DMS 273 treated with DMSO at 0.1 percent for 48 hours (cell line): ENCODE measurements around the gene MCM9.
"Not testable (repeated sequence)": the region's sequence is repeated elsewhere in the genome, so short reads cannot be mapped to it uniquely, and the experiment has no call there.

Experiments
- DNase-seq: peaks from one replicate; lab custom pipeline; 2025; lab: John Stamatoyannopoulos, UW

The MCM9 gene

GRCh38 chr6:118765316-118765715 lies 169.6 kb downstream of the MCM9 start:
- DNase-seq: not testable (repeated sequence)

DNA sequence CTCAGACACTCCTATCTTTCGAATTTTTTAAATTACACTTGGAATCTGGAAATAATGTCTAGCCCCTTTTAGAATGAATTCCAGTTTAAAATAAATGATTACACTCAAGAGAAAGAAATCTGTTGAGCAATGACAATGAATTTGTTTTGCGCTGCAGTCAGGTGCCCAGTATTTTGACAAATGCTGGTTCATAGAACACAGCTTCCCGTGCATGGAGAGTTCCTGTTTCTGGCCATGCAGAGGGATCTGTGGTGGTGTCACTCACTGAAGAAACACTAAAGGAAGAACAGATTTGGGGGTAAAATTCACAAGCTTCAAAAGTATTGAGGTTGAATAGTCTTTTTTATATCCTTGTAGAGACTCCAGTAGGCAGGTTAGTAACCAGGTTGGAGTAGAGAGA lies 170.2 kb downstream of the MCM9 start:
- no peak for DNase-seq
